ENCODE data around the gene SH2D3C.
A peak's percentile ranks its signal among the peaks of the same experiment; 100 is the strongest.

The SH2D3C gene

DNA sequence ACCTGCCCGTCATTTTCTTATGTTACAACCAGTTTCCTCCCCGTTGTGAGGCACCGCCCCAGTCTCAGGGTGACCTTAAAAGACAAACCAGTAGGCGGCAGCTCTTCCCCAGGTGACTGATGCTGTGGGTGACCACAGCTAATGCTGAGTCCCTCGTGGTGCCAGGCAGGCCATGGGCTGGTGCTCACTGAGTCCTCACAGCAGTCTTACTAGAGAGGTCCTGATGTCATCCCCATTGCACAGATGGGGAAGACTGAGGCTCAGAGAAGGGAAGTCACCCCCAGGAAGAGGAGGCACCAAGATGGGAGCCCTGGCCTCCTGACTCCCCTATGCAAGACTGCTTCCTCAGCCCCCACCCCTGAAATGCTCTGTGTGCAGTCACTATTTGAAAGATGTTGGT is 70.7 kb downstream of the SH2D3C start:
- no peak overlapping the region for H3K4me3 ChIP-seq (ENCODE audit: low read depth, low read length)
- H3K79me2 ChIP-seq (ENCODE audit: control insufficient read depth, insufficient read depth, low read length, unreplicated experiment): no peaks in the 10 kb centered on the region
- no peaks in the 10 kb centered on the region for H3K27me3 ChIP-seq (ENCODE audit: insufficient read depth, low read length)
- no peak overlapping the region for H3K27ac ChIP-seq (ENCODE audit: low read depth, low read length)
- H3K4me1 ChIP-seq (ENCODE audit: control insufficient read depth, insufficient read depth, low read length, unreplicated experiment): no peaks in the 10 kb centered on the region
- H3K36me3 ChIP-seq (ENCODE audit: insufficient read depth, low read length): peaks cover 5% of the 10 kb centered on the region; the same call in 1 of the 2 replicates
- H2AFZ ChIP-seq (ENCODE audit: low read length, unreplicated experiment): no peak overlapping the region

DNA sequence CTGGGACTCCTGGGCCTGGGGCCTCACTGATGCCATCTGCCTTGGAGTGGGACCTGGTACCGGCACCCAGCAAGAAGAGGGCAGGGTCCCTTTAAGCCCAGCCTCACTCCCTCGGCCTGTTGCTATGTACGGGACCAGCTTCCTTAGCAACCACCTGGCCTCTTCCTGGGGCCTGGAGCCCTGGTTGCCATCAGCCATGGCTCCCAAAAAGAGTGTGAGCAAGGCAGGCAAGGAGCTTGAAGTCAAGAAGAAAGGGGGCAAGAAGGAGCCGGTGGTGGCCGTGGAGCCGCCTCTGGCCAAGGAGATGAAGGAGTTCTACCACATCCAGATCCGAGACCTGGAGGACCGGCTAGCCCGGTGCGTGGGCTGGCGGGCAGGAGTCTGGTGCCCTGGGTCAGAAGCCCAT is 71.6 kb downstream of the SH2D3C start, which contains the start of gene CFAP157:
TSS of gene CFAP157 (plus strand) at position 153 of the 406 bp plus-strand sequence. CDS start at position 197, 44 bp downstream.
- Histone ChIP-seq H3K27ac (ENCODE audit: low read depth, low read length) (no peak within 1 kb of the TSS), H3K4me3 (ENCODE audit: low read depth, low read length) (no peak within 1 kb of the TSS), H3K4me1 (ENCODE audit: control insufficient read depth, insufficient read depth, low read length, unreplicated experiment) (no peaks in the 10 kb centered on the region), H3K79me2 (ENCODE audit: control insufficient read depth, insufficient read depth, low read length, unreplicated experiment) (no peaks in the 10 kb centered on the region), H2AFZ (ENCODE audit: low read length, unreplicated experiment) (no peak within 1 kb of the TSS), H3K36me3 (ENCODE audit: insufficient read depth, low read length) (peaks cover 5% of the 10 kb centered on the region; the same call in 1 of the 2 replicates), H3K27me3 (ENCODE audit: insufficient read depth, low read length) (no peaks in the 10 kb centered on the region)

GRCh38 chr9:127705577-127706379 is 72.7 kb downstream of the SH2D3C start:
- no peak overlapping the region for H3K27ac ChIP-seq (ENCODE audit: low read depth, low read length)
- H2AFZ ChIP-seq (ENCODE audit: low read length, unreplicated experiment): no peak overlapping the region
- peaks cover 5% of the 10 kb centered on the region; the same call in 1 of the 2 replicates for H3K36me3 ChIP-seq (ENCODE audit: insufficient read depth, low read length)
- H3K4me1 ChIP-seq (ENCODE audit: control insufficient read depth, insufficient read depth, low read length, unreplicated experiment): no peaks in the 10 kb centered on the region
- no peaks in the 10 kb centered on the region for H3K79me2 ChIP-seq (ENCODE audit: control insufficient read depth, insufficient read depth, low read length, unreplicated experiment)
- no peak overlapping the region for H3K4me3 ChIP-seq (ENCODE audit: low read depth, low read length)
- no peaks in the 10 kb centered on the region for H3K27me3 ChIP-seq (ENCODE audit: insufficient read depth, low read length)

GRCh38 chr9:127703289-127703946 is 75.0 kb downstream of the SH2D3C start:
- 0 out of 2 replicates have a peak, but pooled peaks cover under 1% of the 10 kb centered on the region for H3K36me3 ChIP-seq (ENCODE audit: insufficient read depth, low read length)
- H3K4me3 ChIP-seq (ENCODE audit: low read depth, low read length): no peak overlapping the region
- H3K27ac ChIP-seq (ENCODE audit: low read depth, low read length): no peak overlapping the region
- no peaks in the 10 kb centered on the region for H3K27me3 ChIP-seq (ENCODE audit: insufficient read depth, low read length)
- no peak overlapping the region for H2AFZ ChIP-seq (ENCODE audit: low read length, unreplicated experiment)
- H3K4me1 ChIP-seq (ENCODE audit: control insufficient read depth, insufficient read depth, low read length, unreplicated experiment): peaks cover 3% of the 10 kb centered on the region
- no peaks in the 10 kb centered on the region for H3K79me2 ChIP-seq (ENCODE audit: control insufficient read depth, insufficient read depth, low read length, unreplicated experiment)

DNA sequence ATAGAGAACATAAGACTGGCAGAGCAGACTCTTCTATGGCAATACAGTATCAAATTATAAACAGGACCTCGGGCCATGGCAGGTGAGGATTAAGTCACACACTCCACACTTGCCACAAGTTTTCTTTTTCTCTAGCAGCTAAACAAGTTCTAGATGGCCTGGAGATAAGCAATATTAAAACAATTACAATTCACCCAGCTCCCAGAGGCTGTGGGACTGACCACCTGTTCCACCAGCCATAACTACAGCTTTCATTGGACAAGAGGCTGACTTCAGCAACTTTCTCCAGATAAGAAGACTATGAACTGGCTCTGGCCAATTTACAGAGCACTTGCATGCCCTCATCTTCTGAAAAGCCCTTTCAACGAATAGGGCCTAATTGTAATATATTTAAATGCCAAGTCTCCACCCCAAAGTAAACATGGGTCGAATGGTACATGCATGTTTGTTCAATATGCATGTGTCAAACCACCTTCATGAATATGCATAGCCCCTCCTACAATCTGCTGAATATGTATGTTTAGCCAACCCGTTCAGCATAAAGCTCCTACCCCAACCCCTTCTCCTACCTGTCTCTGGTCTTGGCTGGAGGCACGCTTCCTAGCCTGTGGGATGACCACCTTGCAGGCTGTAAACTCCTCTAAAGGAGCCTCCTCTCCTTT is 77.7 kb downstream of the SH2D3C start:
- H3K36me3 ChIP-seq (ENCODE audit: insufficient read depth, low read length): no peaks in the 10 kb centered on the region
- no peaks in the 10 kb centered on the region for H3K27me3 ChIP-seq (ENCODE audit: insufficient read depth, low read length)
- H3K4me1 ChIP-seq (ENCODE audit: control insufficient read depth, insufficient read depth, low read length, unreplicated experiment): peaks cover 3% of the 10 kb centered on the region
- H3K79me2 ChIP-seq (ENCODE audit: control insufficient read depth, insufficient read depth, low read length, unreplicated experiment): no peaks in the 10 kb centered on the region
- no peak overlapping the region for H2AFZ ChIP-seq (ENCODE audit: low read length, unreplicated experiment)
- H3K4me3 ChIP-seq (ENCODE audit: low read depth, low read length): no peak overlapping the region
- H3K27ac ChIP-seq (ENCODE audit: low read depth, low read length): no peak overlapping the region

- no peaks in the 10 kb centered on the region for H3K79me2 ChIP-seq (ENCODE audit: control insufficient read depth, insufficient read depth, low read length, unreplicated experiment)
- H3K36me3 ChIP-seq (ENCODE audit: insufficient read depth, low read length): no peaks in the 10 kb centered on the region
- H3K27ac ChIP-seq (ENCODE audit: low read depth, low read length): no peak overlapping the region
- H2AFZ ChIP-seq (ENCODE audit: low read length, unreplicated experiment): no peak overlapping the region
- no peaks in the 10 kb centered on the region for H3K27me3 ChIP-seq (ENCODE audit: insufficient read depth, low read length)
- H3K4me1 ChIP-seq (ENCODE audit: control insufficient read depth, insufficient read depth, low read length, unreplicated experiment): peaks cover 6% of the 10 kb centered on the region
- H3K4me3 ChIP-seq (ENCODE audit: low read depth, low read length): no peak overlapping the region
Measured at GRCh38 chr9:127700140-127700539, 78.3 kb downstream of the SH2D3C start.

DNA sequence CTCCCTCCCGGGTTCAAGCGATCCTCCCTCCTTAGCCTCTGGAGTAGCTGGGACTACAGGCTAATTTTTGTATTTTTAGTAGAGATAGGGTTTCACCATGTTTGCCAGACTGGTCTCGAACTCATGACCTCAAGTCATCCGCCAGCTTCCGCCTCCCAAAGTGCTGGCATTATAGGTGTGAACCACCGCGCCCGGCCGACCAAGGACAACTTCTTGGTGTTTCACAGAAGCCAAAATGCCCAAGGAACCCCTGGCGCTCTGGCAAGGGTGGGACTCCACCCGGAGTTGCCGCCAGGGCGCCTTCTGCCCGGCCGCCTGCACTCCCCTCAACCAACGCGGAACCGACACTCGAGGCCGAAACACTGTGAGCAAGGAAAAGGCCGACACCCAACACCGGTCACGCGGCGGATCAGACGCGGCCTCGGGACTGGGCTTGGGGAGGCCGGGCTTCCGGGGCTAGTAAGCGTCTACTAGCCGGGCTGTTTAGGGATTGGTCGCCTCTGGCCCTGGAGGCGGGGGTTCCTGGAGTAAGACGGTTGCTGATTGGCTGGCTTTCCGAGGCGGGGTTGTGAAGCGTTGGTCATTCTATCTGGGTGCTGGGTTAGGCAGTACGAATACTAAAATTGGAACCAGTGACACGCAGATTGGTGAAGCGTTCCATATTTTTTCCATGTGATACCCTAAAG is 79.3 kb downstream of the SH2D3C start:
- H3K27me3 ChIP-seq (ENCODE audit: insufficient read depth, low read length): no peaks in the 10 kb centered on the region
- H3K4me1 ChIP-seq (ENCODE audit: control insufficient read depth, insufficient read depth, low read length, unreplicated experiment): peaks cover 6% of the 10 kb centered on the region
- H3K36me3 ChIP-seq (ENCODE audit: insufficient read depth, low read length): no peaks in the 10 kb centered on the region
- H3K79me2 ChIP-seq (ENCODE audit: control insufficient read depth, insufficient read depth, low read length, unreplicated experiment): no peaks in the 10 kb centered on the region
- peak overlapping the region; percentile 70 for H3K4me3 ChIP-seq (ENCODE audit: low read depth, low read length)
- H2AFZ ChIP-seq (ENCODE audit: low read length, unreplicated experiment): no peak overlapping the region
- H3K27ac ChIP-seq (ENCODE audit: low read depth, low read length): peak overlapping the region; percentile 75

GRCh38 chr9:127698386-127698785 is 80.1 kb downstream of the SH2D3C start:
- Histone ChIP-seq H3K4me3 (ENCODE audit: low read depth, low read length) (peak overlapping the region; percentile 70; the same call in 1 of the 2 replicates), H3K36me3 (ENCODE audit: insufficient read depth, low read length) (no peaks in the 10 kb centered on the region; the same call in 1 of the 2 replicates), H3K79me2 (ENCODE audit: control insufficient read depth, insufficient read depth, low read length, unreplicated experiment) (no peaks in the 10 kb centered on the region), H3K27ac (ENCODE audit: low read depth, low read length) (no peak overlapping the region), H2AFZ (ENCODE audit: low read length, unreplicated experiment) (no peak overlapping the region), H3K27me3 (ENCODE audit: insufficient read depth, low read length) (no peaks in the 10 kb centered on the region), H3K4me1 (ENCODE audit: control insufficient read depth, insufficient read depth, low read length, unreplicated experiment) (peaks cover 6% of the 10 kb centered on the region)

- Histone ChIP-seq H3K4me3 (ENCODE audit: low read depth, low read length) (no peak overlapping the region), H3K27ac (ENCODE audit: low read depth, low read length) (no peak overlapping the region), H3K36me3 (ENCODE audit: insufficient read depth, low read length) (no peaks in the 10 kb centered on the region; the same call in 1 of the 2 replicates), H3K4me1 (ENCODE audit: control insufficient read depth, insufficient read depth, low read length, unreplicated experiment) (peaks cover 6% of the 10 kb centered on the region), H3K27me3 (ENCODE audit: insufficient read depth, low read length) (no peaks in the 10 kb centered on the region), H2AFZ (ENCODE audit: low read length, unreplicated experiment) (no peak overlapping the region), H3K79me2 (ENCODE audit: control insufficient read depth, insufficient read depth, low read length, unreplicated experiment) (no peaks in the 10 kb centered on the region)
Measured at GRCh38 chr9:127697575-127697974, 80.9 kb downstream of the SH2D3C start.
